BLaER1 treated with 17β-estradiol and CSF1 and Interleukin-3, amounts not matched to agents 10 nM and 100 nM (cell line): ENCODE measurements around the gene SMARCB1.

Experiments used
- H3K27ac ChIP-seq, 11 experiments: shearing (Covaris generic); formaldehyde crosslinking; 2 replicates each; pipeline ENCODE4 v1.8.1; 2022
- H3K27me3 ChIP-seq, 11 experiments: shearing (Covaris generic); formaldehyde crosslinking; 2 replicates each; pipeline ENCODE4 v1.8.1; 2022
- H3K36me3 ChIP-seq, 11 experiments: shearing (Covaris generic); formaldehyde crosslinking; 2 replicates each; pipeline ENCODE4 v1.8.1; 2022
- H3K4me1 ChIP-seq, 10 experiments: shearing (Covaris generic); formaldehyde crosslinking; 2 replicates each; pipeline ENCODE4 v1.8.1; 2022
- H3K4me2 ChIP-seq, 11 experiments: shearing (Covaris generic); formaldehyde crosslinking; 2 replicates each; pipeline ENCODE4 v1.8.1; 2022
- H3K4me3 ChIP-seq, 10 experiments: shearing (Covaris generic); formaldehyde crosslinking; 2 replicates each; pipeline ENCODE4 v1.8.1; 2022
- H3K9ac ChIP-seq, 11 experiments: shearing (Covaris generic); formaldehyde crosslinking; 2 replicates each; pipeline ENCODE4 v1.8.1; 2022
- H3K9me3 ChIP-seq, 11 experiments: shearing (Covaris generic); formaldehyde crosslinking; replicated peaks in 1 of 11; 2 replicates each; pipeline ENCODE4 v1.8.1; 2022
- H4K20me1 ChIP-seq, 11 experiments: shearing (Covaris generic); formaldehyde crosslinking; 2 replicates each; pipeline ENCODE4 v1.8.1; 2022
- Cebpa-rat ChIP-seq, 11 experiments: shearing (Covaris generic); IDR thresholded peaks; 2 replicates each; pipeline ENCODE4 v1.8.1; 2022

SMARCB1 gene

DNA sequence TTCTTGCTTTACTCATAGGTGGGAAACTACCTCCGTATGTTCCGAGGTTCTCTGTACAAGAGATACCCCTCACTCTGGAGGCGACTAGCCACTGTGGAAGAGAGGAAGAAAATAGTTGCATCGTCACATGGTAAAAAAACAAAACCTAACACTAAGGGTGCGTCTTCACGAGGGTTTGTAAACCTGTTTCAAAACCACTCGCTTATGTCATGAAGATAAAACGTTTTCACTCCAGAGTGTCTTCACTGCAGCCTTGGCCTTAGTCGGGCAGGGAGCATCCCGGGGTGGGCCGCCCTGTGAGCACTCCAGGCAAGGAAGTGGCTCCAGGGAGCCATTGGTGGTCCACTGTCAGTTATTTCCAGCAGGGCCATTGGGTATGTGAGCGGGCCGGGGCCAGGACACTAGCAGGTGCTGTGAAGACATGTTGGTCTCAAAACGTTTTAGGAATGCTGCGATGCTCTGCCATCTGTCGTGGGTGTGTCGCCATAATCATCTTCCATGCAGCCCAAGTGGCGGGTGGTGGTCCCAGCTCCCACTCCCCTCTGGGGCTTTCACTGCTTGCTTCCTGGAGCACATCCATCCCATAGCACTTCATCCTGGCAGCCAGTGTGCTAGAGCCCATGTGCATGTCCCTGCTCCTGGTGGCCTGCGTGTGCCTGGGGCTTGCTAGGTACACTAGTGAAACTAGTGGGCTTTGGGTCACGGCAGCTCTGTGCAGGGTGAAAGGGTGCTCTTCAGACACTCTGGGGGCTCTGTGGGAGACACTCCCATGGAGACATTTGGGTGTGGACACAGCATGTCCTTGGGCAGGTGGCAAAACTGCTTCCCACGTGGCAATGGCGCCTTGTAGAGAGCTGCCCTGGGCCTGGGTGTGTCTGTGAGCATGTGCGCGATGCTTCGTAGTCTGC is 5.2 kb downstream of the SMARCB1 start:
- Histone ChIP-seq H3K4me2 (peak overlapping the region in 9 of 11 experiments; percentile 27 to 96 (median 58); a peak in 17 of 22 replicates), H3K27me3 (no peaks in the 10 kb centered on the region), H4K20me1 (peaks cover 60 to 91% (median 74%) of the 10 kb centered on the region in 11 experiments; a peak in 21 of 22 replicates), H3K9ac (peak overlapping the region in 10 of 11 experiments; percentile 0 to 50 (median 17); a peak in 12 of 22 replicates), H3K36me3 (peaks cover 57 to 90% (median 83%) of the 10 kb centered on the region in 11 experiments), H3K4me3 (no peak overlapping the region), H3K27ac (peak overlapping the region in 3 of 11 experiments; percentile 15 to 30 (median 16); a peak in 3 of 22 replicates), H3K4me1 (peaks cover 27 to 57% (median 51%) of the 10 kb centered on the region in 10 experiments), H3K9me3 (no peaks in the 10 kb centered on the region)
- no peak for TF ChIP-seq Cebpa-rat (IDR thresholded peaks at IDR 0.05)

DNA sequence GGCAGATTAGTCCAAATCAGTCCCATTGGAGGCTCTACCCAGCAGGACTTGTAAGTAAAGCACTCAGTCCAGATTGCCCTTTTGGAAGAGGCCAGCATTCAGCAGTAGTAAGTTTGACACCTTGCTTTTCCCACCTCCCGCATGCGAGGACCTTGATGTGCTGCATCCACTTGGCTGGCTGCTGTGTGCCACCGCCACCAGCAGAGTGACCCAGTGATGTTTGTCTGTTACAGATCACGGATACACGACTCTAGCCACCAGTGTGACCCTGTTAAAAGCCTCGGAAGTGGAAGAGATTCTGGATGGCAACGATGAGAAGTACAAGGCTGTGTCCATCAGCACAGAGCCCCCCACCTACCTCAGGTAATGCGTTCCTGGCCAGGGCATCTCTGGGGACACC is 6.6 kb downstream of the SMARCB1 start:
- peak overlapping the region in 1 of 11 experiments; percentile 96; a peak in 1 of 22 replicates for H3K4me2 ChIP-seq
- H3K27ac ChIP-seq = 0 out of 22 replicates have a peak overlapping the region, but pooled peaks of 1 of the 11 experiments have one; percentile 30
- TF ChIP-seq Cebpa-rat (IDR thresholded peaks at IDR 0.05) = no peak
- peaks cover 65 to 99% (median 94%) of the 10 kb centered on the region in 11 experiments for H3K36me3 ChIP-seq
- H3K4me1 ChIP-seq = peaks cover 19 to 53% (median 51%) of the 10 kb centered on the region in 10 experiments
- H3K9ac ChIP-seq = no peak overlapping the region; a peak in 2 of 22 replicates
- no peaks in the 10 kb centered on the region for H3K27me3 ChIP-seq
- no peaks in the 10 kb centered on the region for H3K9me3 ChIP-seq
- H4K20me1 ChIP-seq = peaks cover 51 to 87% (median 68%) of the 10 kb centered on the region in 11 experiments; a peak in 21 of 22 replicates
- H3K4me3 ChIP-seq = no peak overlapping the region

DNA sequence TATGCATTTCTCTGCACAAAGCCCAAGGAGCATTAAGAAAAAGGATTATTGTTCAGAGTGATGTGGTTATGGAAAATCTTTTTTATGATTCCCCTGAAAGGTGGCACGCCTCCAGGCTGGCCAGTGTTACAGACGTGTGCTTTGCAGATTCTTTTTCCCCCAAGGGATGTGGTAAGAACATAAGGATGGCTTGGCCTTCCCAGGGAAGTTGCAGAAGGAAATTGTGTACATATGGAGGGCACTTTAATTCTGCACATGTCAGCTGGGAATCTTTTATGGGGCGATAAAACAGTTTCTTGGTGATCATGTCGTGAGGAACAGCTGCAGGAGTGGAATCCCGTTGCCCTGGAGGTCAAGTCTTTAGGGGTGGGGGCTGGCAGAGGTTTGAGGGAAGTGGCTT is 9.7 kb downstream of the SMARCB1 start:
- Histone ChIP-seq H3K27ac (no peak overlapping the region), H3K9ac (no peak overlapping the region), H3K36me3 (peaks cover 73 to 97% (median 88%) of the 10 kb centered on the region in 11 experiments)

DNA sequence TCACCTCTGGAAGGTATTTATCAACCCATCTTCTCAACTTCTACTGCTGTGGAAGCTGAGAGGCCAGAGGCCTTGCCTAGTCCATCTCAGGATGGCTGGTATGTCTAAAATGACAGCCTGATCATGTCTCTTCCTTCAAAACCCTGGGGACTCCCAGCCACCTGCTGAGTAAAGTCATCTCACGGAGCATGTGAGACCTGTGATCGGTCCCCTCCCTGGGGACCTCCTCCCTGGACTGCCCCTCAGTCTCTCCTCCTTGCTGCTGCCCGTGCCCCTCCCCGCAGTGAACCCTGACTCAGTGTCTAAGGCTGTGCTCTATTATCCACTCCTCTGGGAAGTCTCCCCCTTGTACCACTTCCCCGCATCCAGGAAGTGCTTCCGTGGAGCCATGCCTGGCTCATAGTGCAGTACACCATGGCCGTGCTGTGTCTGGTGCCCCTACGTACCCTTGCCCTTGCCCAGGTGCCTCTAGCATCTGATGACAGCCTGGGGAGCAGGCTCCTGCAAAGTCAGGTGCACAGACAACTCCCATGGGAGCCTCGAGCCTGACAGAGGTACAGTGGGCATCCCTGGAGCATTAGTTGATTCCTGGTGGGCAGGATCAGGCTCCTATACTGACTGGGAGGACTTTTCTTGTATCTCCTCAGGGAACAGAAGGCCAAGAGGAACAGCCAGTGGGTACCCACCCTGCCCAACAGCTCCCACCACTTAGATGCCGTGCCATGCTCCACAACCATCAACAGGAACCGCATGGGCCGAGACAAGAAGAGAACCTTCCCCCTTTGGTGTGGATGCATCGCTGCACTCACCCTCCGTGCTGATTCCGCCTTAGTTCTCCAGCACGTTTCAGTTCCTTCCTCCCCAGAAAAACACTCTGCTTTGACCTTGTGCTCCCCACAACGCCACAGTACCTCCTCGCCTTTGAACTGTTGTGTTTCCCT is 13.8 kb downstream of the SMARCB1 start:
- peaks cover 24 to 51% (median 49%) of the 10 kb centered on the region in 10 experiments for H3K4me1 ChIP-seq
- H3K4me2 ChIP-seq = peak overlapping the region; percentile 69 to 90 (median 81)

More for the DNA sequence above, 9.7 kb downstream of the SMARCB1 start:
- H3K4me2 ChIP-seq = no peak overlapping the region
- no peaks in the 10 kb centered on the region for H3K27me3 ChIP-seq
- peaks cover 20 to 70% (median 40%) of the 10 kb centered on the region in 11 experiments; a peak in 21 of 22 replicates for H4K20me1 ChIP-seq
- H3K4me3 ChIP-seq = no peak overlapping the region
- TF ChIP-seq Cebpa-rat (IDR thresholded peaks at IDR 0.05) = no peak
- H3K4me1 ChIP-seq = peaks cover 16 to 53% (median 52%) of the 10 kb centered on the region in 10 experiments
- H3K9me3 ChIP-seq = no peaks in the 10 kb centered on the region

DNA sequence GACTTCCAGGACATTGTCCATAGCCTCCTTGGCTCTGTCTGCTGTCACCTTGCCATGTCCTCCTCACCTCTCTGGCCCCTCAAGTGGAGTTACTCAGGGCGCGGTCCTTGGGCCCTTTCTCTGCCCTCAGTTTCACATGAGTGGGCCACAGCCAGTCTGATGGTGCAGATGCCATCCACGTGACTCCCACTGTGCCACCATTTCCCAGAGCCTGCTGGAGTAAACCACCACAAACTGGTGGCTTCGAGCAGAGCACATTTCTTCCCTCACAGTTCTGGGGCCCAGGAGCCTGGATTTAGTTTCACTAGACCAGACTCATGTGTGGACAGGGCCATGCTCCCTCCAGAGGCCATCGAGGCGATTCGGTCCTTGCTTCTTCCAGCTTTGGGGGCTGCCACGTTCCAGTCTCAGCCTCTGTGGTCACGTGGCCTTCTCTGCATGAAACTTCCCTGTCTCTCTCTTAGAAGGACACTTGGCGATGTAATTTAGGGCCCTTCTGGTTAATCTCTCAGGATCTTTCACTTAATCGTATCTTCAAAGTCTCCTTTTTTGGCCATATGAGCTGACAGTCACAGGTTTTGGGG is 14.6 kb downstream of the SMARCB1 start:
- no peak overlapping the region; a peak in 4 of 20 replicates for H3K4me3 ChIP-seq
- TF ChIP-seq Cebpa-rat (IDR thresholded peaks at IDR 0.05) = no peak
- H3K36me3 ChIP-seq = peaks cover 73 to 97% (median 88%) of the 10 kb centered on the region in 11 experiments
- no peaks in the 10 kb centered on the region for H3K9me3 ChIP-seq
- peak overlapping the region; percentile 69 to 90 (median 81) for H3K4me2 ChIP-seq
- peak overlapping the region; percentile 4 to 69 (median 53); a peak in 18 of 22 replicates for H3K9ac ChIP-seq
- H3K4me1 ChIP-seq = peaks cover 24 to 51% (median 49%) of the 10 kb centered on the region in 10 experiments
- no peaks in the 10 kb centered on the region for H3K27me3 ChIP-seq
- H3K27ac ChIP-seq = peak overlapping the region; percentile 42 to 86 (median 77); a peak in 21 of 22 replicates
- H4K20me1 ChIP-seq = peaks cover 0 to 45% (median 15%) of the 10 kb centered on the region in 11 experiments; a peak in 14 of 22 replicates

More for the DNA sequence above, 13.8 kb downstream of the SMARCB1 start:
- Histone ChIP-seq H3K9ac (peak overlapping the region; percentile 1 to 69 (median 53); a peak in 18 of 22 replicates), H3K27ac (peak overlapping the region; percentile 42 to 86 (median 77); a peak in 21 of 22 replicates), H3K36me3 (peaks cover 73 to 97% (median 88%) of the 10 kb centered on the region in 11 experiments), H4K20me1 (peaks cover 0 to 48% (median 16%) of the 10 kb centered on the region in 11 experiments; a peak in 14 of 22 replicates), H3K27me3 (no peaks in the 10 kb centered on the region), H3K9me3 (no peaks in the 10 kb centered on the region), H3K4me3 (peak overlapping the region in 2 of 10 experiments; percentile 28 to 38; a peak in 4 of 20 replicates)
- no peak for TF ChIP-seq Cebpa-rat (IDR thresholded peaks at IDR 0.05)

DNA sequence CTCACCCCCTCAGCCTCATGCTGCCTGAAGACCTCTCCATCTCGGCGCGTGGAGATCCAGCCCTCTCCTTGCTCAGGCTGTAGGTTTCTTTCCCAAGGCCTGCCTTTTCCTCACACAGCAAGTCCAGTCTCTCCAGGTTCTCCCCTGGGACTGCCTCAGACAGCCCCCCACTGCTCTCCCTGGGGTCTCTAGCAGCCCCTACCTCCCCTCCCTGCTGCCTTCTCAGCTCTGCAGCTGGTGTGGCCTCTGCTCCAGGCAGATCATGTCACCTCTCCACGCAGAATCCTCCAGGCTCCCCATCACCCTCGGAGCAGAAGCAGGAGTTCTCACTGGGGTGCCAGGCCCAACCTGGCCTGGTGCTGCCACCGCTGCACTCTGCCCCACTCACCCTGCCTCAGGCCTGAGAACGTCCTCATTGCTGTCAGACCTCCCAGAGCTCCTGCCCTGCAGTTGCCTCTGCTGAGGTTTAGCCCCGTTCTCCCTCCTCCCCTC is 15.2 kb downstream of the SMARCB1 start:
- H3K9me3 ChIP-seq = no peaks in the 10 kb centered on the region
- no peaks in the 10 kb centered on the region for H3K27me3 ChIP-seq
- peaks cover 74 to 97% (median 88%) of the 10 kb centered on the region in 11 experiments for H3K36me3 ChIP-seq
- peak overlapping the region in 10 of 11 experiments; percentile 42 to 86 (median 78); a peak in 18 of 22 replicates for H3K27ac ChIP-seq
- H3K4me1 ChIP-seq = peaks cover 24 to 51% (median 49%) of the 10 kb centered on the region in 10 experiments
- no peak for TF ChIP-seq Cebpa-rat (IDR thresholded peaks at IDR 0.05)
- peak overlapping the region; percentile 4 to 69 (median 53); a peak in 17 of 22 replicates for H3K9ac ChIP-seq
- H4K20me1 ChIP-seq = peaks cover 0 to 42% (median 11%) of the 10 kb centered on the region in 11 experiments; a peak in 11 of 22 replicates
- H3K4me3 ChIP-seq = peak overlapping the region in 1 of 10 experiments; percentile 31; a peak in 3 of 20 replicates
- H3K4me2 ChIP-seq = peak overlapping the region; percentile 69 to 90 (median 81)

DNA sequence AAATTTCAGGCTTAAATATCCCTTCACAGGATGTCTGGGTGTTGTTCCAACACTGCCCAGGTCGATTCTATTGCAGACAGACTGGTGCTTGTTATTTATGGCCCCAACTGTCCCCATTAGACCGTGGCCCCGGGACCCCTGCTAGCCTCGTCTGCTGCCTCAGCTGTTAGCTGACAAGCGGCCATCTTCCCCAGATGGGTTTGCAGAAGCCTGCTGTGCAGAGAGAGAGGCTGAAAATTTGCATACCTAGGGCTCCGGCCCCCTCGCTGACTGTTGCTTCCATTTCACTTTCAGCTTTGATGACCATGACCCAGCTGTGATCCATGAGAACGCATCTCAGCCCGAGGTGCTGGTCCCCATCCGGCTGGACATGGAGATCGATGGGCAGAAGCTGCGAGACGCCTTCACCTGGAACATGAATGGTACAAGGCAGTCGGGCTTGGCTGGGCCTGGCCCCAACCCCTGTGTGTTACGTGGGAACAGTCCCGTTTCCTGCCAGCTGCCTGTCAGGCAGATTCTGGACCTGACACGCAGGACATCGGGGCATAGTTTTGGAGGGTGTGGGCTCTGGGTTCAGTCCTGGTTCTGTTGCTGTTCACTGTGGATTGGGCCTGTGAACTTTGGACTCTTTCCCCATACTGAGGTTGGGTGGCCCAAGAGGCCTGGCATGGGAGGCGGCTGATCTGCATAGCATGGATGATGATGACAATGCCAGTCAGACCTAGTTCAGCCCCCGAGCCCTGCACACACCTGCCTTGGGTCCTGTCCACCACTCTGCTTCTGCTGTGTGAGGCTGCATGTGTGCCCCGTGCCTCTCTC is 16.4 kb downstream of the SMARCB1 start:
- Histone ChIP-seq H3K27ac (peak overlapping the region in 3 of 11 experiments; percentile 82 to 86 (median 82); a peak in 3 of 22 replicates), H3K9ac (0 out of 22 replicates have a peak overlapping the region, but pooled peaks of 1 of the 11 experiments have one; percentile 0), H3K4me3 (no peak overlapping the region), H3K4me1 (peaks cover 24 to 48% (median 45%) of the 10 kb centered on the region in 10 experiments), H3K9me3 (no peaks in the 10 kb centered on the region), H4K20me1 (peaks cover 0 to 39% (median 11%) of the 10 kb centered on the region in 11 experiments; a peak in 10 of 22 replicates), H3K36me3 (peaks cover 74 to 98% (median 89%) of the 10 kb centered on the region in 11 experiments), H3K27me3 (no peaks in the 10 kb centered on the region), H3K4me2 (peak overlapping the region in 1 of 11 experiments; percentile 74; a peak in 1 of 22 replicates)
- no peak for TF ChIP-seq Cebpa-rat (IDR thresholded peaks at IDR 0.05)
